ENCODE measurements around the gene TXK. TPM values are rescaled to one million over a fixed set of nuclear protein-coding genes. Genes with fewer than 3 reads are reported as not detected.

The TXK gene
- total RNA-seq, 4 donors from 2014 or later, result 1.6 to 6.8 (median 3.3) TPM

DNA sequence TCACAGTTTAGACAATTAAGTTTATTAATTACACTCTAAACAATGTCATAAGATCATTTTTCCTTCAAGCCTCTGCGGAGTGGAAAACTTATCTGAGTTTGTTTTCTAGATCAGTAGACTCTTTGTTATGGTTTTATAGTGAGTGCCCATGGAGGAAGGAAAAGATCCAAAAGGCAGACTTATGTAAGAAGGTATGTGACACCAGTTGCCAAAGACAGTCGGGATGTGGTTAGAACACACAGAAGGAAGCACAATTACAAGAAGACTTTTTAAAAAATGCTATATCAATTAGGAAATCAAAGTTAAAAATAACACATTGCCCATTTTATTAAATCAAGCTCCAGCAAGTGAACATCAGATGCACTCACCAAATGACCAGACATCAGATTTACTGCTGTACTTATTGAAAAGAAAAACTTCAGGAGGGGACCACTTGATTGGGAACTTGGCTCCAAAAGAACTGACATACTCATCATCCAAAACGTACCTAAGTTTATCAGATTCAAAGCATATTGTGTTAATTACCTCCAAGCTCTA, 60.4 kb downstream of the TXK start:
- DNase-seq (ENCODE audit: low spot score in 2 of 2), result no peak
- no peak overlapping the region for H3K27ac ChIP-seq
- H3K36me3 ChIP-seq, result no peaks in the 10 kb centered on the region
- TF ChIP-seq, protein P1, sequence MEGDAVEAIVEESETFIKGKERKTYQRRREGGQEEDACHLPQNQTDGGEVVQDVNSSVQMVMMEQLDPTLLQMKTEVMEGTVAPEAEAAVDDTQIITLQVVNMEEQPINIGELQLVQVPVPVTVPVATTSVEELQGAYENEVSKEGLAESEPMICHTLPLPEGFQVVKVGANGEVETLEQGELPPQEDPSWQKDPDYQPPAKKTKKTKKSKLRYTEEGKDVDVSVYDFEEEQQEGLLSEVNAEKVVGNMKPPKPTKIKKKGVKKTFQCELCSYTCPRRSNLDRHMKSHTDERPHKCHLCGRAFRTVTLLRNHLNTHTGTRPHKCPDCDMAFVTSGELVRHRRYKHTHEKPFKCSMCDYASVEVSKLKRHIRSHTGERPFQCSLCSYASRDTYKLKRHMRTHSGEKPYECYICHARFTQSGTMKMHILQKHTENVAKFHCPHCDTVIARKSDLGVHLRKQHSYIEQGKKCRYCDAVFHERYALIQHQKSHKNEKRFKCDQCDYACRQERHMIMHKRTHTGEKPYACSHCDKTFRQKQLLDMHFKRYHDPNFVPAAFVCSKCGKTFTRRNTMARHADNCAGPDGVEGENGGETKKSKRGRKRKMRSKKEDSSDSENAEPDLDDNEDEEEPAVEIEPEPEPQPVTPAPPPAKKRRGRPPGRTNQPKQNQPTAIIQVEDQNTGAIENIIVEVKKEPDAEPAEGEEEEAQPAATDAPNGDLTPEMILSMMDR (IDR thresholded peaks at IDR 0.05), result no peak
- TF ChIP-seq POLR2AphosphoS5 (IDR thresholded peaks at IDR 0.05) (no peak), POLR2A (IDR thresholded peaks at IDR 0.05) (no peak), EP300 (IDR thresholded peaks at IDR 0.05) (no peak)
- no peaks in the 10 kb centered on the region for H3K4me1 ChIP-seq
- H3K27me3 ChIP-seq, result no peaks in the 10 kb centered on the region
- no peak overlapping the region for H3K4me3 ChIP-seq
- no peaks in the 10 kb centered on the region for H3K9me3 ChIP-seq
- WGBS, result 53% methylated on average over 3 of the region's 3 CpGs

DNA sequence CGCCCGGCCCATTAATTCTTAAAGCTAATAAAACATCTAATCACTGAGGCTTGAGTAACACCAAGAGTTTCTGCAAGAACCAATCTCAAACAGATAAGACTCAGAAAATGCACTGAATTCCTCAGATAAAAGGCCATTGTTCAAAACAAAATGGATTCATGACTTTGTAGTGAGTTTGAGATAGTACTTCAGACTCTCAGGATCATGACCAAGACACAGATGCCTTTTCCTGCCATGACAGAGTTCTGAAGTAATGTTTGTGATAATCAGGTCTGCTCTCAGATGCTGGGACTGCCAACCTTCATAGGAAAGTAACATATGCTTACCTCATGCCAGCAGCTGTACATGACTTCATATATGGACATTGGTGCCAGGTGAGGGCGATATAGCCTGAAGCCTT, 62.9 kb downstream of the TXK start:
- Histone ChIP-seq H3K4me3 (no peak overlapping the region), H3K36me3 (no peaks in the 10 kb centered on the region), H3K27me3 (no peaks in the 10 kb centered on the region), H3K9me3 (no peaks in the 10 kb centered on the region), H3K27ac (no peak overlapping the region), H3K4me1 (no peaks in the 10 kb centered on the region)
- WGBS, result 76% methylated on average over 3 of the region's 3 CpGs
- TF ChIP-seq POLR2AphosphoS5 (IDR thresholded peaks at IDR 0.05) (no peak), POLR2A (IDR thresholded peaks at IDR 0.05) (no peak), EP300 (IDR thresholded peaks at IDR 0.05) (no peak)
- TF ChIP-seq, protein P1 (IDR thresholded peaks at IDR 0.05), result no peak
- DNase-seq (ENCODE audit: low spot score in 2 of 2), result no peak

DNA sequence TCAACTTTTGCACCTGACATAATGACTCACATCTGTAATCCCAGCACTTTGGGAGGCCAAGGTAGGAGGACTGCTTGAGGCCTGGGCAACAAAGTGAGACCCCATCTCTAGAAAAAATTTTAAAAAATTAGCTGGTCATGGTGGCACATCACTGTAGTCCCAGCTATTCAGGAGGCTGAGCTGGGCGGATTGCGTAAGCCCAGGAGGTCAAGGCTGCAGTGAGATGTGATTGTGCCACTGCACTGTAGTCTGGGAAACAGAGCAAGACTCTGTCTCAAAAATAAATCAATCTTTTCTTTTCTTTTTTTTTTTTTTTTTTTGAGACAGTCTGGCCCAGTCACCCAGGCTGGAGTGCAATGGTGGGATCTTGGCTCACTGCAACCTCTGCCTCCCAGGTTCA, 65.0 kb downstream of the TXK start:
- Histone ChIP-seq H3K4me1 (no peaks in the 10 kb centered on the region), H3K27me3 (no peaks in the 10 kb centered on the region), H3K4me3 (no peak overlapping the region), H3K9me3 (no peaks in the 10 kb centered on the region), H3K27ac (no peak overlapping the region), H3K36me3 (no peaks in the 10 kb centered on the region)
- TF ChIP-seq POLR2AphosphoS5 (IDR thresholded peaks at IDR 0.05), result no peak
- no peak for TF ChIP-seq POLR2A (IDR thresholded peaks at IDR 0.05)
- no peak for TF ChIP-seq EP300 (IDR thresholded peaks at IDR 0.05)
- TF ChIP-seq, protein P1 (IDR thresholded peaks at IDR 0.05), result no peak
- WGBS, result 48% methylated on average over 2 of the region's 2 CpGs
- no peak for DNase-seq (ENCODE audit: low spot score in 2 of 2)

DNA sequence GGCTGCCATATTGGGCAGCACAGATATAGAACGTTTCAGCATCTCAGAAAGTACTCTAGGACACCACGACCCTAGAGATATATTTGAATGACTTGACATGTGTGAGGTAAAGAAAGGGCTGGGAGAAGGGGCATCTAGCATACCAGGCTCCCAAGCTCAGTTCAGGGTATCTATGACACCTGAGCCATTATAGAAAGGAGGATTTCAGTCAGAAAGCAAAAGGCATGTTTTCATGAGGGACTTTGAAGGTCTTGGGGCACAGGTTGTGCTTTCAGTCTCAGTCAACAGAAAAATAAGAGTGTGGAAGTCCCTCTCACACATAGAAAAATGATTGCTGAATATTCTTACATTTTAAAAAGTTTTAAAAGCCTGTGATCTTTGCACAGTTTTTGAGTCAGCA, 65.9 kb downstream of the TXK start:
- DNase-seq (ENCODE audit: low spot score in 2 of 2), result no peak
- WGBS, result 79% methylated on average over 2 of the region's 2 CpGs
- H3K9me3 ChIP-seq, result no peaks in the 10 kb centered on the region
- H3K36me3 ChIP-seq, result no peaks in the 10 kb centered on the region
- H3K4me1 ChIP-seq, result no peaks in the 10 kb centered on the region
- no peaks in the 10 kb centered on the region for H3K27me3 ChIP-seq
- TF ChIP-seq EP300 (IDR thresholded peaks at IDR 0.05) (no peak), POLR2A (IDR thresholded peaks at IDR 0.05) (no peak), POLR2AphosphoS5 (IDR thresholded peaks at IDR 0.05) (no peak)
- TF ChIP-seq, protein P1 (IDR thresholded peaks at IDR 0.05), result no peak
- H3K4me3 ChIP-seq, result no peak overlapping the region
- H3K27ac ChIP-seq, result no peak overlapping the region

DNA sequence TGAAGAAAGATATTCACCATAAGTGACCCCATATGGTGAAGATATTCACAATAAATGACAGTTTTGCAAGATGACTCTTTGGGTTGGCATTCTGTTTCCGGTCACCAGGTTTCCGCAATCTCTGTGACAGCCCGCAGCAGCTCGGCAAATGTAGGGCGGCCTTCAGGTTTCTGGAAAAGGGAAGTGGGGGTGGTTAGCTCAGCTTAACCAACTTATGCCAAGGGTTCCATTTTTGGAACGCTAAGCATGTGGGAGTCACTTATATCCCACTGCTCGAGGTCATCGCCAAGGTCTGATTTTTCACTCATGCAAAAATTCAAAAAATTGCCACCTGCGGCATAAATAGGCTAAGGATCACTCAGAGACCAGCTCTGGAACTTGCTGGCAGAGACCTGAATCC, 66.5 kb downstream of the TXK start:
- Histone ChIP-seq H3K27me3 (no peaks in the 10 kb centered on the region), H3K36me3 (no peaks in the 10 kb centered on the region), H3K9me3 (no peaks in the 10 kb centered on the region), H3K27ac (no peak overlapping the region), H3K4me3 (no peak overlapping the region), H3K4me1 (no peaks in the 10 kb centered on the region)
- no peak for TF ChIP-seq EP300 (IDR thresholded peaks at IDR 0.05)
- TF ChIP-seq POLR2A (IDR thresholded peaks at IDR 0.05), result no peak
- TF ChIP-seq, protein P1 (IDR thresholded peaks at IDR 0.05), result no peak
- no peak for TF ChIP-seq POLR2AphosphoS5 (IDR thresholded peaks at IDR 0.05)
- no peak for DNase-seq (ENCODE audit: low spot score in 2 of 2)
- WGBS, result 84% methylated on average over 9 of the region's 9 CpGs

Data from suprapubic skin (tissue), 4 donors.